ENCODE measurements around the gene MOB3B. TPM values are rescaled to one million over a fixed set of nuclear protein-coding genes. Genes with fewer than 3 reads are reported as not detected.
A peak's percentile ranks its signal among the peaks of the same experiment; 100 is the strongest.
"Not testable (repeated sequence)": the region's sequence is repeated elsewhere in the genome, so short reads cannot be mapped to it uniquely, and the experiment has no call there.

Gene MOB3B
- total RNA-seq, 1 donor from 2014 or later, result 14.0 TPM

GRCh38 chr9:27468000-27468399 is 61.6 kb downstream of the MOB3B start:
- no peaks in the 10 kb centered on the region for H3K27me3 ChIP-seq
- H3F3A ChIP-seq (ENCODE audit: low read depth), result peaks cover 28% of the 10 kb centered on the region
- peaks cover 45% of the 10 kb centered on the region for H4K20me1 ChIP-seq (ENCODE audit: low read depth)
- no peaks in the 10 kb centered on the region for H3K27me3 Mint-ChIP-seq (ENCODE audit: insufficient read depth, low read depth)
- H3K36me3 ChIP-seq, result no peaks in the 10 kb centered on the region
- no peak overlapping the region for H3K4me3 Mint-ChIP-seq
- no peak overlapping the region for H3K9ac ChIP-seq
- peaks cover 48% of the 10 kb centered on the region for H3K79me2 ChIP-seq (ENCODE audit: low read depth)
- peaks cover 48% of the 10 kb centered on the region for H3K4me1 ChIP-seq
- no peak overlapping the region for H3K27ac Mint-ChIP-seq
- H3K9me3 Mint-ChIP-seq, result peaks cover 6% of the 10 kb centered on the region
- H3K4me3 ChIP-seq, result no peak overlapping the region
- no peak overlapping the region for H3K27ac ChIP-seq
- DNase-seq (ENCODE audit: low spot score), result no peak
- H3K9me3 ChIP-seq (ENCODE audit: low read depth), result no peaks in the 10 kb centered on the region
- TF ChIP-seq, protein P1, sequence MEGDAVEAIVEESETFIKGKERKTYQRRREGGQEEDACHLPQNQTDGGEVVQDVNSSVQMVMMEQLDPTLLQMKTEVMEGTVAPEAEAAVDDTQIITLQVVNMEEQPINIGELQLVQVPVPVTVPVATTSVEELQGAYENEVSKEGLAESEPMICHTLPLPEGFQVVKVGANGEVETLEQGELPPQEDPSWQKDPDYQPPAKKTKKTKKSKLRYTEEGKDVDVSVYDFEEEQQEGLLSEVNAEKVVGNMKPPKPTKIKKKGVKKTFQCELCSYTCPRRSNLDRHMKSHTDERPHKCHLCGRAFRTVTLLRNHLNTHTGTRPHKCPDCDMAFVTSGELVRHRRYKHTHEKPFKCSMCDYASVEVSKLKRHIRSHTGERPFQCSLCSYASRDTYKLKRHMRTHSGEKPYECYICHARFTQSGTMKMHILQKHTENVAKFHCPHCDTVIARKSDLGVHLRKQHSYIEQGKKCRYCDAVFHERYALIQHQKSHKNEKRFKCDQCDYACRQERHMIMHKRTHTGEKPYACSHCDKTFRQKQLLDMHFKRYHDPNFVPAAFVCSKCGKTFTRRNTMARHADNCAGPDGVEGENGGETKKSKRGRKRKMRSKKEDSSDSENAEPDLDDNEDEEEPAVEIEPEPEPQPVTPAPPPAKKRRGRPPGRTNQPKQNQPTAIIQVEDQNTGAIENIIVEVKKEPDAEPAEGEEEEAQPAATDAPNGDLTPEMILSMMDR (IDR thresholded peaks at IDR 0.05), result no peak
- TF ChIP-seq EZH2 (IDR thresholded peaks at IDR 0.05) (no peak), EZH2phosphoT487 (IDR thresholded peaks at IDR 0.05) (no peak)
- peaks cover 10% of the 10 kb centered on the region for H3K36me3 Mint-ChIP-seq
- no peak overlapping the region for H3K4me2 ChIP-seq
- no peak overlapping the region for H2AFZ ChIP-seq (replicated peaks)
- H3K4me1 Mint-ChIP-seq, result peaks cover 49% of the 10 kb centered on the region

GRCh38 chr9:27467486-27467885 is 62.1 kb downstream of the MOB3B start:
- Histone ChIP-seq H3K27me3 (no peaks in the 10 kb centered on the region), H3K79me2 (ENCODE audit: low read depth) (peaks cover 44% of the 10 kb centered on the region), H3K27ac (no peak overlapping the region), H4K20me1 (ENCODE audit: low read depth) (peaks cover 41% of the 10 kb centered on the region), H3K9ac (no peak overlapping the region), H3K9me3 (ENCODE audit: low read depth) (no peaks in the 10 kb centered on the region), H3K4me1 (peaks cover 43% of the 10 kb centered on the region), H3K4me3 (no peak overlapping the region), H3F3A (ENCODE audit: low read depth) (peaks cover 28% of the 10 kb centered on the region), H3K36me3 (no peaks in the 10 kb centered on the region), H3K4me2 (no peak overlapping the region), H2AFZ (replicated peaks) (no peak overlapping the region)
- no peak overlapping the region for H3K4me3 Mint-ChIP-seq
- peaks cover 6% of the 10 kb centered on the region for H3K9me3 Mint-ChIP-seq
- H3K36me3 Mint-ChIP-seq, result peaks cover 10% of the 10 kb centered on the region
- DNase-seq (ENCODE audit: low spot score), result peak; percentile 22
- H3K4me1 Mint-ChIP-seq, result peaks cover 44% of the 10 kb centered on the region
- H3K27ac Mint-ChIP-seq, result no peak overlapping the region
- H3K27me3 Mint-ChIP-seq (ENCODE audit: insufficient read depth, low read depth), result no peaks in the 10 kb centered on the region
- TF ChIP-seq EZH2 (IDR thresholded peaks at IDR 0.05), result no peak
- TF ChIP-seq, protein P1 (IDR thresholded peaks at IDR 0.05), result no peak
- no peak for TF ChIP-seq EZH2phosphoT487 (IDR thresholded peaks at IDR 0.05)

- not testable (repeated sequence) for H3K36me3 Mint-ChIP-seq; H3K9me3 ChIP-seq (ENCODE audit: low read depth); H3K4me3 ChIP-seq; H3K9me3 Mint-ChIP-seq; H3K27ac ChIP-seq; H3K4me3 Mint-ChIP-seq; H3K9ac ChIP-seq; H3K27ac Mint-ChIP-seq; H3K27me3 ChIP-seq; H3K27me3 Mint-ChIP-seq (ENCODE audit: insufficient read depth, low read depth); H3K36me3 ChIP-seq; H3K4me2 ChIP-seq; H2AFZ ChIP-seq (replicated peaks); DNase-seq (ENCODE audit: low spot score)
- Histone ChIP-seq H3K79me2 (ENCODE audit: low read depth) (peaks cover 38% of the 10 kb centered on the region), H3F3A (ENCODE audit: low read depth) (peaks cover 26% of the 10 kb centered on the region), H4K20me1 (ENCODE audit: low read depth) (peaks cover 39% of the 10 kb centered on the region), H3K4me1 (peaks cover 33% of the 10 kb centered on the region)
- H3K4me1 Mint-ChIP-seq, result peaks cover 34% of the 10 kb centered on the region
These were observed 63.1 kb downstream of the MOB3B start for GRCh38 chr9:27466516-27466915.

DNA sequence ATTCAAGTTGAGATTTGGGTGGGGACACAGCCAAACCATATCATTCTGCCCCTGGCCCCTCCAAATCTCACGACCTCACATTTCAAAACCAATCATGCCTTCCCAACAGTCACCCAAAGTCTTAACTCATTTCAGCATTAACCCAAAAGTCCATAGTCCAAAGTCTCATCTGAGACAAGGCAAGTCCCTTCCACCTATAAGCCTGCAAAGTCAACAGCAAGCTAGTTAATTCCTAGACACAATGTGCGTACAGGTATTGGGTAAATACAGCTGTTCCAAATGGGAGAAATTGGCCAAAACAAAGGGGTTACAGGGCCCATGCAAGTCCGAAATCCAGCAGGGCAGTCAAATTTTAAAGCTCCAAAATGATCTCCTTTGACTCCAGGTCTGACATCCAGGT is 64.7 kb downstream of the MOB3B start:
- Histone ChIP-seq H3K79me2 (ENCODE audit: low read depth) (peaks cover 33% of the 10 kb centered on the region), H3K4me1 (peaks cover 18% of the 10 kb centered on the region), H4K20me1 (ENCODE audit: low read depth) (peaks cover 25% of the 10 kb centered on the region), H3F3A (ENCODE audit: low read depth) (peaks cover 11% of the 10 kb centered on the region)
- H3K9me3 ChIP-seq (ENCODE audit: low read depth); H3K27ac Mint-ChIP-seq; H3K9ac ChIP-seq; H2AFZ ChIP-seq (replicated peaks); H3K27me3 Mint-ChIP-seq (ENCODE audit: insufficient read depth, low read depth); H3K36me3 Mint-ChIP-seq; DNase-seq (ENCODE audit: low spot score); H3K27me3 ChIP-seq; H3K4me2 ChIP-seq; H3K4me3 ChIP-seq; H3K27ac ChIP-seq; H3K36me3 ChIP-seq; H3K9me3 Mint-ChIP-seq; H3K4me3 Mint-ChIP-seq: not testable (repeated sequence)
- peaks cover 20% of the 10 kb centered on the region for H3K4me1 Mint-ChIP-seq
